ENCODE results near the gene TRDMT1.

Gene TRDMT1

GRCh38 chr10:17200912-17201793 is at the start of gene TRDMT1:
Gene TRDMT1, minus strand, starts transcription at chr10:17201672. Its CDS starts 38 bp downstream, at chr10:17201634.
- peak; percentile 69 for DNase-seq

- DNase-seq = no peak
These were observed 49.3 kb upstream of the TRDMT1 start for GRCh38 chr10:17250736-17251135.

DNA sequence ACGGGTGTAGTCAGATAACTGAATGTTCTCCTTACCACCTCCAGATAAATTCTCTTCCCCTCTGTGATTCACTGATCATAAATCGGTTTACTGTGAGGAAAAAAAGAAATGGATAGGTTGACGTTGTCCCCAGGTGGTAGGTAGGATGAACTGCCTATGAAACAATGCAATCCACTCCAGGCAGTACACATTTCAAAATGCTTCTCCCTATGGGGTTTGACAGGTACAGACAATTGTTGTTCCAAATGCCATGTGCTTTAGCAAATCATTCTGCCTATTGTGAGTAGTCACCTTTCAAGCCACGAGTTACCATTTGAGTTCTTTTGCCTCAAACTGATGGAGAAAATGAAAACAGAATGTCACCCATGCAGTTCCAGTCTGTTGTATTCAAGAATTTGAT is 48.3 kb upstream of the TRDMT1 start:
- no peak for DNase-seq

DNA sequence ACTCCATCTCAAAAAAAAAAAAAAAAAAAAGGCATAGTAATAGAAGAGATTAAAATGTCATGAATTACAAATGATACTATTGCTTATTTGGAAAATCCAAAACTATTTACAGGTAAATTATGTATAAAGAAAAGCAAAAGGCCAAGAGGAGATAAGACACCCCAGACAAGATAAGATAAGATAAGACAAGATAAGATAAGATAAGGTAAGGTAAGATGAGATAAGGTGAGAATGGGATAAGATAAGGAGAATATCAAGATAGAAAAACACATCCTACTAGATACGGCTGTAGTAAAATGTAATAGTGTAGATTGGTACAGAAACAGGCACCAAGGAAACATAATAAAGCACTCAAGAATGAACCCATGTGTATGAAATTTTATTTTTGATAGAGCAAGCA is 47.5 kb upstream of the TRDMT1 start:
- DNase-seq = no peak

GRCh38 chr10:17247210-17247609 is 45.7 kb upstream of the TRDMT1 start:
- no peak for DNase-seq

DNA sequence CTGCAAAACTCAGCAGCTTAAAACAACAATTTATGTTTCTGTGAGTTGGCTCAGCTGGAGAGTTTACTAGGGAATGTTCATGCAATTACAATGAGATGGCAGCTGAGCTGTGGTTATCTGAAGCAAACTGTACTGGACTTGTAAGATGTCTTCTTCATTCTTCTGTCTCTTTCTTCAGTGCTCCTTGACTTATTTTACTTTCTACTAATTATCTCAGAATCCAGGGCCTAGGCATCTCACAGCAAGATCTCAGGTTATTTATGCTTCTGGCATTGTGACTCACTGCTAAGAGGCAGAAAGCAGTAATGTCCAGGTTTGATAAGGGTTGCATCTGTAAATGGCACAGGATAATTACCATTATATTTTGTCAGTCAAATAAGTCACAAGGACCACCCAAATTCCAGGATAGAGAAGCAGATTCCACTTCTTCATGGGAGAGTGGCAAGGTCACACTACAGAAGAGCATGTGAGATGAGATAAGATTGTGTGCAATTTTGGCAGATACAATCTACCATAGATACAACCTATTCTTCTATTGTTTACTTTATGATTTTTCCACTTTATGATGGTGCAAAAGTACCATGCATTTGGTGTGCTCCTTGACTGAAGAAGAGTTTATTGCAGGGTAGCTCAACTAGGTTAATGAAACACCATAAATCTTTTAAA is 43.4 kb upstream of the TRDMT1 start:
- DNase-seq = no peak

DNA sequence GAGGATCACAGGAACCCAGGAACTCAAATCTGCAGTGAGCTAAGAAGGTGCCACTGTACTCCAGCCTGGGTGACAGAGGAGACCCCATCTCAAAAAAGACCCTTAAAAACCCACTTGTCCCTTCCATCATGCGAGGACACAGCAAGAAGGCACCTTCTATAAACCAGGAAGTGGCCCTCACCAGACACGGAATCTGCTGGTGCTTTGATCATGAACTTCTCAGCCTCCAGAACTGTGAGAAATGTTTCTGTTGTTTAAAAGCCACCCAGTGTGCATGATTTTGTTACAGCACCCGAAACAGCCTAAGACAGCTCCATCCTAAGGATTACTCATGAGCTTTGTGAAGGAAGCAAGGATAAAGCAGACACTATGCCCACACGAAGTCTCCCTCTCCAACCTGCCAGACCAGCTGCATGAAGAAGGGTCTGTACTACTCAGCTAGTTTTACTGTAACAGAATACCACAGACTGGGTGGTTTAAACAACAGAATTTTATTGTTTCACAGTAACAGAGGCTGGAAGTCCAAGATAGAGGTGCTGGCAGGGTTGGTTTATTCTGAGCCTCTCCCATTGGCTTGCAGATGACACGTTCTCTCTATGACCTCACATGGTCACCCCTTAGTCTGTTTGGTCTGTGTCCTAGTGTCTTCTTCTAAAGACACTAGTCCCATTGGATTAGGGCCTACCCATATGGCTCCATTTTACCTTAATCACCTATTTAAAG is 40.3 kb upstream of the TRDMT1 start:
- no peak for DNase-seq

DNA sequence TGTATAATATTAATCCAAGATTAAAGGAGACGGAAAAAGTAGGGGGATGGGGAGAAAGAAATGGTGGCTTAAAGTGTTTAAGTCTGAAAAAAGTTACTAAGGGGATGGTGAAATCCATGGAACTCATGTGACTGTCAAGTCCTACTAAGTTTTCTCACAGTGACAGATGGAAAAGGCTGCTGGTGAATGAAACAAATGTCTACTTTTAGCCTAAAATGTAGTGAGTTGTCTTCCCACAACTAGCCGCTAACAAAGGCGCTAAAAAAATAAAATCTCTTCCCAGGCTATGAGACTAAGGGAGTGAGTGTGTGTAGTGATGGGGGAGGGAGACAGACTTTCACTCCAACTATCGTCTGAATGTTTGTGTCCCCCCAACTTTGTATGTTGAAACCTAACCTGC is 39.1 kb upstream of the TRDMT1 start:
- DNase-seq = no peak

GRCh38 chr10:17240096-17240495 is 38.6 kb upstream of the TRDMT1 start:
- no peak for DNase-seq

- DNase-seq = no peak
These were observed 38.0 kb upstream of the TRDMT1 start for GRCh38 chr10:17239345-17240085.

DNA sequence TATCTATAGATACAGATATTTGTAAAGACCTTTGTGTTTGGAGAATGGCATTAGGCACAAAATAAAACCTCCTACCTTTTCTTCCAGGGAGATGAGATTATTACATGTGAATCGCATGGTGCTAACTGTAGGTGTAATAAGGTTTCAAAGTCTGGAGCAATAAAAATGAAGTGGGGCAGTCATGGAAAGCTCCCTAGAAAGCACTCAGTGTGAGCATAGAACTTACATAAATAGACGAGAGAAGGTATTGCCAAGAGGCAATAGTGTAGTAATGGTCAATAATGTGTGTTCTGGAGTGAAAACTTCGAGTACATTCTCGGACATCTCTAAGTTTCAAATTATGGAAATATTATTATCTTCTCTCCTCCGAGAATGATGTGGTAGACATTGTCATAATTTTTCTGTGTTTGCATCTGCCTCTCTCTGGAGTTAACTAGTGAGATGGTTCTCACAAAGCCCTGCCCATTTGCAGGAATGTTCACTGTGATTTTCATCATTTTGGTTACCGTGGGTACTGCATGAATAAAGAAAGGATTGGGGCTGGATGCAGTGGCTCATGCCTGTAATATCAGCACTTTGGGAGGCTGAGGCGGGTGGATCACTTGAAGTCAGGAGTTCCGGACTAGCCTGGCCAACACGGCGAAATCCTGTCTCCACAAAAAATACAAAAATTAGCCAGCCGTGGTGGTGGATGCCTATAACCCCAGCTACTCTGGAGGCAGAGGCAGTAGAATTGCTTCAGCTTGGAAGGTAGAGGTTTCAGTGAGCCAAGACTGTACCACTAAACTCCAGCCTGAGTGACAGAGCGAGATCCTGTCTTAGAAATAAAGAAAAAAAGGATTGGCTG is 37.2 kb upstream of the TRDMT1 start:
- no peak for DNase-seq

DNA sequence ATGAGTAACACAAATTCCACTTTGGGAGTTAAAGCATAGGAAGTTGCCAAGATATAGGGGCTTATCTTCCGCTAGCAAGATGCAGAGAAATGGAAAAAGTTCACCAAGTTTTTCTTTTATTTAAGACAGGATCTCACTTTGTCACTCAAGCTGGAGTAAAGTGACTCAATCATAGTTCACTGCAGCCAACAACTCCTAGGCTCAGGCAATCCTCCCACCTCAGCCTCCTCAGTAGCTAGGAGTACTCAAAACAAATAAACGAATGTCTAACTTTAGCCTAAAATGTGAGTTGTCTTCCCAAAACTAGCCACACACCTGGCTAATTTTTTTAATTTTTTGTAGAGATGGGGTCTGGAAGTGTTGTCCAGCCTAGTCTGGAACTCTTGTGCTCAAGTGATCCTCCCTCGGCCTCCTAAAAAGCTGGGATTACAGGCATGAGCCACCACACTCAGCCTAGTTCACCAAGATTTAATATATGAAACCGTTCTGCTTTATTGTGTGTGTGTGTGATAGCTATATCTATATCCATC is 36.5 kb upstream of the TRDMT1 start:
- no peak for DNase-seq

DNA sequence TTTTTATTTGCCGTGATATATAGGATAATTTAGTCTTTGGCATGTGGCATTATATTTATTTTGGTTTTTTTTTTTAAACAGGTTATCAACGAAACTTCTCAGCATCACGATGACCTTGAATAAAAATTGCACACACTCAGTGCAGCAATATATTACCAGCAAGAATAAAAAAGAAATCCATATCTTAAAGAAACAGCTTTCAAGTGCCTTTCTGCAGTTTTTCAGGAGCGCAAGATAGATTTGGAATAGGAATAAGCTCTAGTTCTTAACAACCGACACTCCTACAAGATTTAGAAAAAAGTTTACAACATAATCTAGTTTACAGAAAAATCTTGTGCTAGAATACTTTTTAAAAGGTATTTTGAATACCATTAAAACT is 35.7 kb upstream of the TRDMT1 start:
- DNase-seq = no peak

DNA sequence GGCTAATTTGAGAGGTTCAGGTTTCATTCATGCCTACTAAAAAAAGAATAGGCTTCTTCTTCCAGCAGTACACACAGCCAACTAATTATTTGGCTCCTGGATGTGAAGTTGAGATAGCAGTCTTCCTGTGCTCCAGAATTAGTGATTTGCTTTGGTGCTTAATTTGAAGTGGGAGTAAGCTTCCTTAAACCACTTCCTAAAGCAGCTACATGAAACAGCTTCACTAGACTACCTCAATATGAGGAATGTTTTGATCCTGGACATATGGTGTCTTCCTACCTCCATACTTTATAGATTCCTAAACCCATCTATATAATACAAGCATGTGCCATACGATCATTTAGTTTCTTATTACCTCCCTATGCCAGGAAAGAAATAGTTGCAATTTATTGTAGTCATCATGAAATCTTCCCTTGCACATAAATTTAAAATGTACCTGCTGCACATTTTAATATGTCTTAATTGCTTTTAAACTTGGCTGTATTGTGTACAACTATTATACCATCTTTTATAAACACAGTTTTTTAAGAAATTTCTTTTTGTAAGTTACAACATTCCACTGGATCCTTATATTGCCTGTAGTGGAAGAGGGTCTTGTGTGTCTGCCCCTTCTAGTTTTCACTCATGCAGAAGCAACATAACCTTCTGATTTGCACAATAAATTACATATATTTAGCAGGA is 35.1 kb upstream of the TRDMT1 start:
- no peak for DNase-seq

DNA sequence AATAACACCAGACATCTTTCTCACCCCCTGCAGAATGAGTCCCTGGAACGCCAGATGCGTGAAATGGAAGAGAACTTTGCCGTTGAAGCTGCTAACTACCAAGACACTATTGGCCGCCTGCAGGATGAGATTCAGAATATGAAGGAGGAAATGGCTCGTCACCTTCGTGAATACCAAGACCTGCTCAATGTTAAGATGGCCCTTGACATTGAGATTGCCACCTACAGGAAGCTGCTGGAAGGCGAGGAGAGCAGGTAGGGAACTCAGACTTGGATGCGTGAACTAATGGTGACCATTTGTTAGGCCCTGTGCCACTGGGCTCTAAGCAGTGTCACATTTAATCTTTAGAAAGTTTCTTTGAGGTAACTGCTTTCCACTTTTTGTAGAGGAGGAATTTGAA is 33.7 kb upstream of the TRDMT1 start:
- no peak for DNase-seq

GRCh38 chr10:17234431-17234945 is 33.0 kb upstream of the TRDMT1 start:
- DNase-seq = no peak

GRCh38 chr10:17233286-17233991 is 32.0 kb upstream of the TRDMT1 start:
- no peak for DNase-seq

DNA sequence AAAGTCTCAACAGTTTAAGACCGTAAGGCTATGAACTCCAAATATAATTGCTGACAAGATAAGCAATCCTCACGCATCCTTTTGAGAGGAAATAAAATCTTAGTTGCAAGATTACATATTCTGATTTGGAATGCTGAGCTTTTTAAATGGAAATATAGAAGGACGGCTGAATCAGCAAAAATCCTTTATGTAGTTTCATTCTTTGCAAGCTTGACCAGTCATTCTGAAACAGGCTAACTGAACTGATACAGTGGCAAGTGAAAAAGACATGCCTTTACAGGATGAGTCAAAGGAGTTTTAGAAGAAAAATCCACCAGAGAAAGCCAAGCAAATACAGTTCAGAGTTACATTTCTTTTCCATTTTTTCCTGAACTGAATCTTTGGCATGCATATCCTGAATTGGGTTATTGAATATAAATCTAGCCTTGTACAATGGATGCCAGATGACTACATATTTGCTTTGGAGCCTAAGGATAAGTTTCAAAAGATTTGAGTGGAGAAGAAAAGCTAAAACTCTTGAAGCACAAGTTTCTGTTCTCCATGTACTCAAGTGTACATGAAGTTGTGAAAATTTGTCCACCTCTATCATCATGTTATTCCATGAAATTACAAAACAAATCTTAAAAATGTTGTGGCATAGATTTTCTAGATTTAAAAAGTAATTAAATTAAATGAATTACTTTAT is 30.9 kb upstream of the TRDMT1 start:
- no peak for DNase-seq

DNA sequence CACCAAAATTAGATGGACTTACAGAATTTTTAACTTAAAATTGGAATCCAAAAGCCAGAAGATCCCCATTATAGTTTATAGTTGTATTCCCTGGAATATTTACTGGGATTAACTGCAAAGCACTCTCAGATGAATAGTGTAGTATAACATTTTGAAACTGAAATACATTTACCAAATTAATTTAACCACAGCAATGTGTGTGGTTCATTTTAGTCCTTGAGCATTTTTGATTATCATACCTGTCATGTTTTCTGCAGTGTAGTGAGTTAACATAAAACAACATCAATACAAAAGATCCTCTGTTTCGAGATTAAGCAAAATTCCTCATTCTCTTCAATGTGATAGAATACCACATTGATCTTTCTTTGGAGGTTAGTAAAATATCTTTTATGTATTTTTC is 30.3 kb upstream of the TRDMT1 start:
- DNase-seq = no peak
